K562 (cell line): ENCODE measurements around the gene SUB1. TPM values are rescaled to one million over a fixed set of nuclear protein-coding genes. Genes with fewer than 3 reads are reported as not detected.

Experiments
- BMI1 ChIP-seq: fragments of 150-350 bp; IDR thresholded peaks from 2 replicates; pipeline ENCODE4 v1.6.1; 2014; ENCODE audit warnings: low read length
- MAFG ChIP-seq: fragments of 450-650 bp; conservative IDR thresholded peaks from 2 replicates; pipeline ENCODE4 v1.6.1; 2016; ENCODE audit warnings: missing genetic modification characterization, missing compliant biosample characterization
- NFE2 ChIP-seq: IDR thresholded peaks from 2 replicates; pipeline ENCODE4 v1.6.1; 2014; ENCODE audit warnings: antibody characterized with exemption, low read depth
- SRSF7 ChIP-seq: fragments of 200-400 bp; formaldehyde crosslinking; optimal IDR thresholded peaks from 2 replicates; pipeline ENCODE3; 2017; ENCODE audit warnings: mild to moderate bottlenecking, low read depth, low read length
- TAF15 ChIP-seq: fragments of 200-400 bp; formaldehyde crosslinking; IDR thresholded peaks from 2 replicates; pipeline ENCODE4 v1.6.1; 2017; ENCODE audit warnings: mild to moderate bottlenecking, low read depth, low read length, moderate library complexity
- TEAD1 ChIP-seq, 2 experiments: fragments of 450-650 bp in 1 of 2; sonication (generic) in 1 of 2; formaldehyde crosslinking; IDR thresholded peaks; 2 replicates each; pipeline versions ENCODE4 v1.4.0 to v1.8.0; 2020 to 2022; ENCODE audit warnings: mild to moderate bottlenecking in 2 of 2, missing genetic modification reagents in 1 of 2
- THRAP3 ChIP-seq: fragments of 450-650 bp; IDR thresholded peaks from 2 replicates; pipeline ENCODE4 v1.6.1; 2016; ENCODE audit warnings: mild to moderate bottlenecking, inconsistent platforms, borderline replicate concordance
- U2AF1 ChIP-seq: fragments of 200-400 bp; formaldehyde crosslinking; optimal IDR thresholded peaks from 2 replicates; pipeline ENCODE3; 2017; ENCODE audit warnings: mild to moderate bottlenecking, low read depth, low read length, moderate library complexity
- ZNF212 ChIP-seq: fragments of 450-650 bp; formaldehyde crosslinking; IDR thresholded peaks from 2 replicates; pipeline ENCODE4 v1.4.0; 2020; ENCODE audit warnings: mild to moderate bottlenecking
- polyA plus RNA-seq, 8 experiments: library from polyadenylated mRNA; depleted of rRNA in 4 of 8; stranded (reverse) in 5 of 8; unstranded in 3 of 8; fragments of >200 nt; fragmentation: Nextera tagmentation in 2 of 8; fragmentation: Illumina TruSeq in 1 of 8; extraction: Ambion mirVana in 2 of 8; extraction: Trizol in 1 of 8; gene quantifications; 2 replicates each; pipeline versions ENCODE4 v1.2.1 to v1.2.3, GENCODE V29; 2011 to 2014; ENCODE audit warnings: inconsistent platforms in 1 of 8, missing spikeins in 1 of 8
- total RNA-seq, 7 experiments: library from RNA; depleted of rRNA in 6 of 7; stranded (reverse); fragments of >200 nt in 6 of 7; fragmentation: Illumina TruSeq in 2 of 7; extraction: Trizol in 2 of 7; gene quantifications; 2 replicates each; pipeline versions ENCODE4 v1.2.1 to v1.2.3, GENCODE V29; 2011 to 2021; ENCODE audit warnings: low replicate concordance in 1 of 7
- TF ChIP-seq, protein P1 (sequence below): fragments of 200-600 bp; sonication (generic); IDR thresholded peaks from one replicate; pipeline ENCODE4 v1.6.1; 2012; ENCODE audit warnings: mild to moderate bottlenecking, low read depth, low read length, inconsistent platforms
- TF ChIP-seq, protein P2 (sequence below): fragments of 450-650 bp; formaldehyde crosslinking; IDR thresholded peaks from 2 replicates; pipeline ENCODE4 v1.4.0; 2020; ENCODE audit warnings: mild to moderate bottlenecking, moderate library complexity
- TF ChIP-seq, protein P3 (sequence below), 2 experiments: fragments of 450-650 bp; IDR thresholded peaks; 2 replicates each; pipeline ENCODE4 v1.6.1; 2016

Gene SUB1
- total and polyA plus RNA-seq, 9 of the 15 experiments (the other 6 are each of a cell fraction or from before 2014, with no cell fraction given) = 336 to 1,031 (median 700) TPM

DNA sequence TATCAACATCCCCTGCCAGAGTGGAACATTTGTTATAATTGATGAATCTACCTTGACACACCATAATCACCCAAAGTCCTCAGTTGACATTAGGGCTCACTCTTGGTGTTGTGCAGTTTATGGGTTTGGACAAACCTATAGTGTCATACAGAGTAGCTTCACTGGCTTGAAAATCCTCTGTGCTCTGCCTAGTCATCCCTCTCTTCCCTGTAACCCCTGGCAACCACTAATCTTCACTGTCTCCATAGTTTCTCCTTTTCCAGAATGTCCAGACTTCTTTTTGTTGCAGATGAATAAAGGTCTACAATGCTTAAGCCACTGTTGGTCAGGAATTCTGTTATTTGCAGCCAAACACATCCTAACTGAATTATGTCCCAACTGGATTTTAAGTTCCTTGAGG lies 22.5 kb upstream of the SUB1 start (continued):
- TF ChIP-seq, protein P1, sequence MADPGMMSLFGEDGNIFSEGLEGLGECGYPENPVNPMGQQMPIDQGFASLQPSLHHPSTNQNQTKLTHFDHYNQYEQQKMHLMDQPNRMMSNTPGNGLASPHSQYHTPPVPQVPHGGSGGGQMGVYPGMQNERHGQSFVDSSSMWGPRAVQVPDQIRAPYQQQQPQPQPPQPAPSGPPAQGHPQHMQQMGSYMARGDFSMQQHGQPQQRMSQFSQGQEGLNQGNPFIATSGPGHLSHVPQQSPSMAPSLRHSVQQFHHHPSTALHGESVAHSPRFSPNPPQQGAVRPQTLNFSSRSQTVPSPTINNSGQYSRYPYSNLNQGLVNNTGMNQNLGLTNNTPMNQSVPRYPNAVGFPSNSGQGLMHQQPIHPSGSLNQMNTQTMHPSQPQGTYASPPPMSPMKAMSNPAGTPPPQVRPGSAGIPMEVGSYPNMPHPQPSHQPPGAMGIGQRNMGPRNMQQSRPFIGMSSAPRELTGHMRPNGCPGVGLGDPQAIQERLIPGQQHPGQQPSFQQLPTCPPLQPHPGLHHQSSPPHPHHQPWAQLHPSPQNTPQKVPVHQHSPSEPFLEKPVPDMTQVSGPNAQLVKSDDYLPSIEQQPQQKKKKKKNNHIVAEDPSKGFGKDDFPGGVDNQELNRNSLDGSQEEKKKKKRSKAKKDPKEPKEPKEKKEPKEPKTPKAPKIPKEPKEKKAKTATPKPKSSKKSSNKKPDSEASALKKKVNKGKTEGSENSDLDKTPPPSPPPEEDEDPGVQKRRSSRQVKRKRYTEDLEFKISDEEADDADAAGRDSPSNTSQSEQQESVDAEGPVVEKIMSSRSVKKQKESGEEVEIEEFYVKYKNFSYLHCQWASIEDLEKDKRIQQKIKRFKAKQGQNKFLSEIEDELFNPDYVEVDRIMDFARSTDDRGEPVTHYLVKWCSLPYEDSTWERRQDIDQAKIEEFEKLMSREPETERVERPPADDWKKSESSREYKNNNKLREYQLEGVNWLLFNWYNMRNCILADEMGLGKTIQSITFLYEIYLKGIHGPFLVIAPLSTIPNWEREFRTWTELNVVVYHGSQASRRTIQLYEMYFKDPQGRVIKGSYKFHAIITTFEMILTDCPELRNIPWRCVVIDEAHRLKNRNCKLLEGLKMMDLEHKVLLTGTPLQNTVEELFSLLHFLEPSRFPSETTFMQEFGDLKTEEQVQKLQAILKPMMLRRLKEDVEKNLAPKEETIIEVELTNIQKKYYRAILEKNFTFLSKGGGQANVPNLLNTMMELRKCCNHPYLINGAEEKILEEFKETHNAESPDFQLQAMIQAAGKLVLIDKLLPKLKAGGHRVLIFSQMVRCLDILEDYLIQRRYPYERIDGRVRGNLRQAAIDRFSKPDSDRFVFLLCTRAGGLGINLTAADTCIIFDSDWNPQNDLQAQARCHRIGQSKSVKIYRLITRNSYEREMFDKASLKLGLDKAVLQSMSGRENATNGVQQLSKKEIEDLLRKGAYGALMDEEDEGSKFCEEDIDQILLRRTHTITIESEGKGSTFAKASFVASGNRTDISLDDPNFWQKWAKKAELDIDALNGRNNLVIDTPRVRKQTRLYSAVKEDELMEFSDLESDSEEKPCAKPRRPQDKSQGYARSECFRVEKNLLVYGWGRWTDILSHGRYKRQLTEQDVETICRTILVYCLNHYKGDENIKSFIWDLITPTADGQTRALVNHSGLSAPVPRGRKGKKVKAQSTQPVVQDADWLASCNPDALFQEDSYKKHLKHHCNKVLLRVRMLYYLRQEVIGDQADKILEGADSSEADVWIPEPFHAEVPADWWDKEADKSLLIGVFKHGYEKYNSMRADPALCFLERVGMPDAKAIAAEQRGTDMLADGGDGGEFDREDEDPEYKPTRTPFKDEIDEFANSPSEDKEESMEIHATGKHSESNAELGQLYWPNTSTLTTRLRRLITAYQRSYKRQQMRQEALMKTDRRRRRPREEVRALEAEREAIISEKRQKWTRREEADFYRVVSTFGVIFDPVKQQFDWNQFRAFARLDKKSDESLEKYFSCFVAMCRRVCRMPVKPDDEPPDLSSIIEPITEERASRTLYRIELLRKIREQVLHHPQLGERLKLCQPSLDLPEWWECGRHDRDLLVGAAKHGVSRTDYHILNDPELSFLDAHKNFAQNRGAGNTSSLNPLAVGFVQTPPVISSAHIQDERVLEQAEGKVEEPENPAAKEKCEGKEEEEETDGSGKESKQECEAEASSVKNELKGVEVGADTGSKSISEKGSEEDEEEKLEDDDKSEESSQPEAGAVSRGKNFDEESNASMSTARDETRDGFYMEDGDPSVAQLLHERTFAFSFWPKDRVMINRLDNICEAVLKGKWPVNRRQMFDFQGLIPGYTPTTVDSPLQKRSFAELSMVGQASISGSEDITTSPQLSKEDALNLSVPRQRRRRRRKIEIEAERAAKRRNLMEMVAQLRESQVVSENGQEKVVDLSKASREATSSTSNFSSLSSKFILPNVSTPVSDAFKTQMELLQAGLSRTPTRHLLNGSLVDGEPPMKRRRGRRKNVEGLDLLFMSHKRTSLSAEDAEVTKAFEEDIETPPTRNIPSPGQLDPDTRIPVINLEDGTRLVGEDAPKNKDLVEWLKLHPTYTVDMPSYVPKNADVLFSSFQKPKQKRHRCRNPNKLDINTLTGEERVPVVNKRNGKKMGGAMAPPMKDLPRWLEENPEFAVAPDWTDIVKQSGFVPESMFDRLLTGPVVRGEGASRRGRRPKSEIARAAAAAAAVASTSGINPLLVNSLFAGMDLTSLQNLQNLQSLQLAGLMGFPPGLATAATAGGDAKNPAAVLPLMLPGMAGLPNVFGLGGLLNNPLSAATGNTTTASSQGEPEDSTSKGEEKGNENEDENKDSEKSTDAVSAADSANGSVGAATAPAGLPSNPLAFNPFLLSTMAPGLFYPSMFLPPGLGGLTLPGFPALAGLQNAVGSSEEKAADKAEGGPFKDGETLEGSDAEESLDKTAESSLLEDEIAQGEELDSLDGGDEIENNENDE = no peak
- TF ChIP-seq, protein P2, sequence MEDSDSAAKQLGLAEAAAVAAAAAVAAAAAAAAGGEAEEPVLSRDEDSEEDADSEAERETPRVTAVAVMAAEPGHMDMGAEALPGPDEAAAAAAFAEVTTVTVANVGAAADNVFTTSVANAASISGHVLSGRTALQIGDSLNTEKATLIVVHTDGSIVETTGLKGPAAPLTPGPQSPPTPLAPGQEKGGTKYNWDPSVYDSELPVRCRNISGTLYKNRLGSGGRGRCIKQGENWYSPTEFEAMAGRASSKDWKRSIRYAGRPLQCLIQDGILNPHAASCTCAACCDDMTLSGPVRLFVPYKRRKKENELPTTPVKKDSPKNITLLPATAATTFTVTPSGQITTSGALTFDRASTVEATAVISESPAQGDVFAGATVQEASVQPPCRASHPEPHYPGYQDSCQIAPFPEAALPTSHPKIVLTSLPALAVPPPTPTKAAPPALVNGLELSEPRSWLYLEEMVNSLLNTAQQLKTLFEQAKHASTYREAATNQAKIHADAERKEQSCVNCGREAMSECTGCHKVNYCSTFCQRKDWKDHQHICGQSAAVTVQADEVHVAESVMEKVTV (CRISPR knock-in tag) = no peak
- TF ChIP-seq, protein P3, sequence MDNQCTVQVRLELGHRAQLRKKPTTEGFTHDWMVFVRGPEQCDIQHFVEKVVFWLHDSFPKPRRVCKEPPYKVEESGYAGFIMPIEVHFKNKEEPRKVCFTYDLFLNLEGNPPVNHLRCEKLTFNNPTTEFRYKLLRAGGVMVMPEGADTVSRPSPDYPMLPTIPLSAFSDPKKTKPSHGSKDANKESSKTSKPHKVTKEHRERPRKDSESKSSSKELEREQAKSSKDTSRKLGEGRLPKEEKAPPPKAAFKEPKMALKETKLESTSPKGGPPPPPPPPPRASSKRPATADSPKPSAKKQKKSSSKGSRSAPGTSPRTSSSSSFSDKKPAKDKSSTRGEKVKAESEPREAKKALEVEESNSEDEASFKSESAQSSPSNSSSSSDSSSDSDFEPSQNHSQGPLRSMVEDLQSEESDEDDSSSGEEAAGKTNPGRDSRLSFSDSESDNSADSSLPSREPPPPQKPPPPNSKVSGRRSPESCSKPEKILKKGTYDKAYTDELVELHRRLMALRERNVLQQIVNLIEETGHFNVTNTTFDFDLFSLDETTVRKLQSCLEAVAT (IDR thresholded peaks at IDR 0.05) = no peak
- no peak for TF ChIP-seq SRSF7
- no peak for TF ChIP-seq ZNF212 (CRISPR knock-in tag)
- TF ChIP-seq BMI1 = no peak
- peak; percentile 72 for TF ChIP-seq NFE2
- TF ChIP-seq U2AF1 = no peak
- no peak for TF ChIP-seq TAF15
- peak; percentile 67 for TF ChIP-seq MAFG (tag)
- no peak for TF ChIP-seq THRAP3
- TF ChIP-seq TEAD1 (CRISPR knock-in tag; IDR thresholded peaks at IDR 0.05) = no peak
